MV-4-11 (cell line): ENCODE data around the gene PLSCR1.

ENCODE experiments used
- DNase-seq: peaks from one replicate; lab custom pipeline; 2025; lab: John Stamatoyannopoulos, UW

PLSCR1 gene

GRCh38 chr3:146544002-146544928, at the start of gene PLSCR1:
TSS of gene PLSCR1 (minus strand) at chr3:146544607. CDS start at chr3:146536552, 8,055 bp downstream.
- DNase-seq = peak; percentile 99

DNA sequence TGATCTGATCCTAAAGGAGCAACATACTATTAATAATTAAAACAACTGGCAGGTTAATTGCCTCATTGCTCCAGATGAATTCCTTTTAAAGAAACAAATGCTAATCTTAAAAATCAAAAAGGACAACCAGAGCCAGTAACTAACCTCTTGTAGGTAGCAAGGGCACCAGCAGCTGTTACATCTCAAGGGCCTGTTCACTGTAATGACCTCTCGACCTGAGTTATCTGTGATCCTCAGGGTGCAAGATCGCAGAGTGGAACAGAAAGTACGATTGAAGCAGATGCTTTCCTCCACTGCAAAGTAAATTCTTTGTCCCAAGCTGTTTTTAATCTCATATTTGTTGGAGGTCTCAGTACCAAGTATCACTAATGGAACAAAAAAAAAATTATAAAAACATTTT, 49.4 kb upstream of the PLSCR1 start:
- DNase-seq = no peak

- DNase-seq = no peak
Measured at GRCh38 chr3:146590521-146590920, 46.1 kb upstream of the PLSCR1 start.

GRCh38 chr3:146589899-146590508, 45.6 kb upstream of the PLSCR1 start:
- DNase-seq = peak; percentile 7

- no peak for DNase-seq
Measured at GRCh38 chr3:146585156-146585555, 40.7 kb upstream of the PLSCR1 start.

- peak; percentile 81 for DNase-seq
Measured at GRCh38 chr3:146581951-146582467, 37.6 kb upstream of the PLSCR1 start.

DNA sequence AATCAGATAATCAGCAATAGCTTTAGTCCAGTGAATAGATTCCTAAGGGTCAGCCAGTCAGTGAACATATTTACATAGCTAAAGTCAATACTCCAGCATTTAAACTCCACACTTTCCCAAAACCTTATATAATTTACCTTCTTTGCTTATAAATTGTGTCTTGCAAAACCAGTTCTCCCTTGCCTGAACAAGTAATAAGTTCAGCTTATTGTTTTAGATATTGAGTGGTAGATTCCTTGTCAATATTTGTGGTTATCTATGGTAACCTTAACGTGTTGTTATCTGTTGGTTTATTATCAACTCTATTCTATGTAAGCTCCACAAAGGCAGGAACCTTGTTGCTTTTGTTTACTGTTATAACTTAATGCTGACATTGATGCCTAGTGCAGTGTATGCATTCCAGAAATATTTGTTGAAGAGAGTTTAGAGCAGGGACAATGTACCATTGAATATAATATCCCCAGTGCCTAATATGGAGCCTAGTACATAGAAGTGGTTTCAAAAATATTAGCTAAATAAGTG, 36.7 kb upstream of the PLSCR1 start:
- DNase-seq = no peak

DNA sequence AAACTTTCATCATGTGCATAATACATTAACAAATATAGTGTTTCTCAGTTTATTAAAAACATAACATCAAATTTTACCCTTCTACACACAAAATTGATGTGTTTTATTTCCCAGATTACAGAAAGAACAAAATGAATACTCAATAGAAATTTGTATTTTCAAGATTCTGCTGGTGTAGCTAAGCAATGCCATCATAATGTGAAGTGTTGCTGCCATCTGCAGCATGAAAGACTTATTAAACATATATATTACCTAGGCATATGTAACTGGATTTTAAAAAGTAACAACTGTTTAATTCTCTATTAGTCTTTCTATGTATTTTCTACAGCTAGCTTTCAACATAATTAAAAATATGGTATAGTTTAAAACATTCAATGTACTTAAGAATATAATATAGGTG, 33.3 kb upstream of the PLSCR1 start:
- DNase-seq = peak; percentile 42

- no peak for DNase-seq
Measured at GRCh38 chr3:146575636-146576035, 31.2 kb upstream of the PLSCR1 start.

DNA sequence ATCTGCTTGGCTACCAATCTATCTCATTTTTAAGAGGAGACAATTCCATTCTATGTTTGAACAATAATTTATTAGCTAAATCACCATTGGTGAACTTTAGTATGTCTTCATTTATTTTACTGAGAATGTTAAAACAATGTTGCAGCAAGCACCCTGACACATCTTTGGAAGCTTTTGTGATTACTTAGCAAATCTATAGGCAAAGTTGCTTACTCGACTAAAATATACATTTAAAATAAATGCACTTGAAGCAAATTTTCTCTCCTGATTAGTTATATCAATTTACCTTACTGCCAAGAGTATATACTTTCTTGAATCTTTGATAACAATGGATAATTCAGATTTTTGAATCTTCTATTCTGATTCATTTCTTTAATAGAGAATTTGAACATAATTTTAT, 29.8 kb upstream of the PLSCR1 start:
- no peak for DNase-seq

GRCh38 chr3:146569314-146569713, 24.9 kb upstream of the PLSCR1 start:
- no peak for DNase-seq

- no peak for DNase-seq
Measured at GRCh38 chr3:146566138-146566537, 21.7 kb upstream of the PLSCR1 start.

GRCh38 chr3:146561879-146562278, 17.5 kb upstream of the PLSCR1 start:
- DNase-seq = no peak

DNA sequence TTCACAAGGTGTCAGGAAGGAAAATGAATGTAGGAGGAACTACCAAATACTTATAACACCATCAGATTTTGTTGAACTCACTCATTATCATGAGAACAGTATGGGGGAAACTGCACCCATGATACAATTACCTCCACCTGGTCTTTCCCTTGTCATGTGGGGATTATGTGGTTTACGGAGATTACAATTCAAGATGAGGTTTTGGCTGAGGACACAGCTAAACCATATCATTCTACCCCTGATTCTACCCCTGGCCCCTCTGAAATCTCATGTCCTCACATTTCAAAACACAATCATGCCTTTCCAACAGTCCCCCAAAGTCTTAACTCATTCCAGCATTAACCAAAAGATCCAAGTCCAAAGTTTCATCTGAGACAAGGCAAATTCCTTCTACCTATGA, 17.1 kb upstream of the PLSCR1 start:
- DNase-seq = no peak

- DNase-seq = no peak
Measured at GRCh38 chr3:146560678-146561077, 16.3 kb upstream of the PLSCR1 start.

DNA sequence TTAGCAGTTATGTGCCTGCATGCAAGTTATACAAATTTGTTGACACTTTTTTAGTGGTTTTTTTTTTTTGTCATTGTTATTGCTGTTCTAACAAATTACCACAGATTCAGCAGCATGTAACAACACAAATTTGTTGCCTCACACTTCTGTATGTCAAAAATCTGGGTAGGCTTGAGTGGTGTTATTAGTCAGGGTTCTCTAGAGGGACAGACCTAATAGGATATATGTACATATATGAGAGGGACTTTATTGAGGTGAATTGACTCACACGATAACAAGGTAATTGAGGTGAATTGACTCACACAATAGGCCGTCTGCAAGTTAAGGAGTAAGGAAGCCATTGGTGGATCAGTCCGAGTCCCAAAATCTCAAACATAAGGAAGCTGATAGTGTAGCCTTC, 15.0 kb upstream of the PLSCR1 start:
- peak; percentile 24 for DNase-seq

DNA sequence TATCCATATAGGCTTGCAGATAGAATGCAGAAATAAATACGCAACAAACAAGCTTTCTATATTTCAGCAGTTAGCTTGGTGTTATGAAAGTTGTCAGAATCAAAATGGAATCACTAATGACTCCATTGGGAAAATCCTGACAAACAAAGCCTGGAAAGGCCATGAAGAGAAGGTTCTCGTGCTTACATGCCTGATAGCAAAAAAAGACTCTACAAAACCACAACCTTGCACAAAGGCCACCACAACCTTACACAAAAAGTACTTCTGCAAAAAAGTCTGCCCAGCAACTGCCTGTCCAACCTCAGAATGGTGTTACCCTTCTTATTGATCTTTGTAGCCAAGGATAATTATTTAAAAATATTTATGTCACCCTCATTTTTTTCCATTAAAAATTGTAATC, 14.4 kb upstream of the PLSCR1 start:
- peak; percentile 84 for DNase-seq

- peak; percentile 40 for DNase-seq
Measured at GRCh38 chr3:146557745-146558144, 13.3 kb upstream of the PLSCR1 start.

- DNase-seq = no peak
Measured at GRCh38 chr3:146555311-146555710, 10.9 kb upstream of the PLSCR1 start.

DNA sequence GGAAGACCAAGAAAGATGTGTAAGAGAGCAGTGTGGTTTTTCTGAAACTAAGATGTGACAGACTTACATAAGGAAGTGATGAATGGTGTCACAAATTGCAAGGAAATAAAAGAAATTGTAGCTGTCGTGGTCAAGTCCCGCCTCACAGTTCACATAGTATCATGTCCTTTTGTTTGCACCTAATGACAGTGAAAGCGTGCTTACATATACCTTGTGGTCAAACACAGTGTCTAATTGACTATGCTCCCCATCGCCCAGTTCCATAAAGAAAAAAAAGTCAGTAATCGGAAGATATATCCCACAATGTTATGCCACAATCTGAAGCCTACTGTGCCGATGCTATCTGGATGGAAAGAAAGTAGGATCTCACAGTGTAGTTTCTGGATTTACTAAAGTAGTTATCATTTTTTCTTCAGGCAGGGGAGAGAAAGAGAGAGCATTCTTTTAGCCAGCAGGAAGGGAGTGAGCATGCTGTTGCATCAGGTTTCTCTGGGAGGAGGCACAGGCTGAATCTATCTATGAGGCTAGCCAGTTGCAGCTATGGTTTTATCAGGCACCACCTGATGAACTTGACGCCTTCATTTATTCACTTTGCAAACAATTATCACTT, 9.8 kb upstream of the PLSCR1 start:
- peak; percentile 66 for DNase-seq

- peak; percentile 36 for DNase-seq
Measured at GRCh38 chr3:146550743-146551510, 6.5 kb upstream of the PLSCR1 start.
